BJ (cell line): ENCODE measurements around the gene EIF4A3. TPM values are rescaled to one million over a fixed set of nuclear protein-coding genes. Genes with fewer than 3 reads are reported as not detected.
"Not testable (repeated sequence)": the region's sequence is repeated elsewhere in the genome, so short reads cannot be mapped to it uniquely, and the experiment has no call there.

Experiments used
- CTCF ChIA-PET: fragments of 350-600 bp; formaldehyde crosslinking; extraction: SDS; loops from one replicate; lab custom pipeline; 2021; ENCODE audit warnings: antibody characterized with exemption, inconsistent platforms; lab: Yijun Ruan, JAX
- POLR2A ChIA-PET: fragments of 300-600 bp; sonication (Branson Sonifier 250); formaldehyde crosslinking; extraction: SDS; loops from one replicate; lab custom pipeline; 2021; ENCODE audit warnings: antibody characterized with exemption; lab: Charles Lee
- DNase-seq: peaks from one replicate; pipeline ENCODE4 v3.0.0-alpha.2; 2011; ENCODE audit warnings: low read depth
- H3K27me3 ChIP-seq: 2 replicates; pipeline ENCODE4 v1.6.0; 2011; ENCODE audit warnings: low read length; ENCODE audit not compliant: control insufficient read depth, insufficient read depth
- H3K36me3 ChIP-seq: 2 replicates; pipeline ENCODE4 v1.5.1; 2011; ENCODE audit warnings: low read length; ENCODE audit not compliant: control insufficient read depth, insufficient read depth
- H3K4me3 ChIP-seq: 2 replicates; pipeline ENCODE4 v1.5.1; 2011; ENCODE audit warnings: low read depth, mild to moderate bottlenecking, control low read depth, low read length
- CTCF ChIP-seq: IDR thresholded peaks from 2 replicates; pipeline ENCODE4 v1.5.1; 2011; ENCODE audit warnings: low read depth, mild to moderate bottlenecking, control low read depth, inconsistent platforms, low read length, moderate library complexity; ENCODE audit not compliant: insufficient read depth
- polyA plus RNA-seq: library from polyadenylated mRNA; depleted of rRNA; stranded (reverse); fragments of >200 nt; gene quantifications from 2 replicates; pipeline ENCODE4 v1.2.3, GENCODE V29; 2011

Gene EIF4A3
- polyA plus RNA-seq, 1 experiment: 89.4 TPM

GRCh38 chr17:80095038-80095843, 51.7 kb downstream of the EIF4A3 start:
- Histone ChIP-seq H3K4me3 (no peak overlapping the region), H3K36me3 (no peaks in the 10 kb centered on the region), H3K27me3 (no peaks in the 10 kb centered on the region)
- no peak for TF ChIP-seq CTCF
- POLR2A ChIA-PET: no interaction called here
- DNase-seq: no peak
- CTCF ChIA-PET: interaction anchor here (4.9 kb wide), 1 partner anchor 12 kb away, joined by 28 read pairs; no protein-coding TSS in a partner anchor

DNA sequence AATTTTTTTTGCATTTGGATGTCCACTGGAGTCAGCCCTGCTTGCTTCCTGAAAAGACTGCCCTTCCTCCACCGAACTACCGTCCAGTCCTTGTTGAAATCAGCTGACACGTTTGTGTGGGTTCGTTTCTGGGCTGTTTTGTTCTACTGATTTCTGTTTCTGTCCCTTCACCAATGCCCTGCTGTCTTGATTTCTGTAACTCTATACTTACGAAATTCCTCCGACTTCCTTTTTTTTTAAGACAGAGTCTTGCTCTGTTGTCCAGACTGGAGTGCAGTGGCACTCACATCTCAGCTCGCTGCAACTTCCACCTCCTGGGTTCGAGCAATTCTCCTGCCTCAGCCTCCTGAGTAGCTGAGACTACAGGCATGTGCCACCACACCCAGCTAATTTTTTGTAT, 54.0 kb downstream of the EIF4A3 start:
- ChIA-PET CTCF (interaction anchor here (0.9 to 4.9 kb wide), 3 partner anchors 8 to 44 kb away, joined by 4 to 28 read pairs (median 11); partner anchors contain the start of gene GAA), POLR2A (no interaction called here)
- no peak for TF ChIP-seq CTCF
- Histone ChIP-seq H3K36me3 (no peaks in the 10 kb centered on the region), H3K4me3 (no peak overlapping the region), H3K27me3 (no peaks in the 10 kb centered on the region)
- no peak for DNase-seq

DNA sequence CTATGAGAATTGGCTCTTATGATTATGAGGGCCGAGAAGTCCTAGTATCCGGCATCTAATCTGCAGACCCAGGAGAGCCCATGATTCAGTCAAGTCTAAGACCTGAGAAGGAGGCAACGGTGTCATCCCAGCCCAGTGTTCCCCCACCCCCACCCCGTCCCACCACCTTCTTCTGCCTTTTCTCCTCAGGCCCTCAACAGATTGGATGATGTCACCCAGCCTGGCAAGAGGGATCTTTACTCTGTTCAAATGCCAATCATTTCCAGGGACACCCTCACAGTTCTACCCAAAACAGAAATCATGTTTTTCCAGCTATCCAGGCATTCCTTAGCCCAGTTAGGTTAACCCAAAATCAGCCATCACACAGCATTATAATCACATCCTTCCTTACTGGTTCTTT, 55.6 kb downstream of the EIF4A3 start:
- TF ChIP-seq CTCF: no peak
- H3K4me3 ChIP-seq: no peak overlapping the region
- ChIA-PET POLR2A (no interaction called here), CTCF (interaction anchor here (0.8 to 4.9 kb wide), 4 partner anchors 9 to 10 kb away, joined by 3 to 28 read pairs (median 7); partner anchors contain the start of gene GAA)
- H3K36me3 ChIP-seq: no peaks in the 10 kb centered on the region
- no peak for DNase-seq
- H3K27me3 ChIP-seq: no peaks in the 10 kb centered on the region; the same call in 1 of the 2 replicates

DNA sequence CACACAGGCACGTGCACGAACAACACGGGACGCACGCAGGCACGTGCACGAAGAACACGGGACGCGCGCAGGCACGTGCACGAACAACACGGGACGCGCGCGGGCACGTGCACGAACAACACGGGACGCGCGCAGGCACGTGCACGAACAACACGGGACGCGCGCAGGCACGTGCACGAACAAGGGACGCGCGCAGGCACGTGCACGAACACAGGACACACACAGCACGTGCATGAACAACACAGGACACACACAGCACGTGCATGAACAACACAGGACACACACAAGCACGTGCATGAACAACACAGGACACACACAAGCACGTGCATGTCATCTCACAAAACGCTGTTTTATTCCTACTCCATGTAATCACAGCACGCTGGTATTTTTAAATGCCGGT, 56.8 kb downstream of the EIF4A3 start:
- POLR2A ChIA-PET, H3K27me3 ChIP-seq, H3K36me3 ChIP-seq, DNase-seq, H3K4me3 ChIP-seq: not testable (repeated sequence)
- CTCF ChIA-PET: interaction anchor here (1.2 kb wide), 1 partner anchor 11 kb away, joined by 3 read pairs; the partner anchor contains the start of gene GAA

DNA sequence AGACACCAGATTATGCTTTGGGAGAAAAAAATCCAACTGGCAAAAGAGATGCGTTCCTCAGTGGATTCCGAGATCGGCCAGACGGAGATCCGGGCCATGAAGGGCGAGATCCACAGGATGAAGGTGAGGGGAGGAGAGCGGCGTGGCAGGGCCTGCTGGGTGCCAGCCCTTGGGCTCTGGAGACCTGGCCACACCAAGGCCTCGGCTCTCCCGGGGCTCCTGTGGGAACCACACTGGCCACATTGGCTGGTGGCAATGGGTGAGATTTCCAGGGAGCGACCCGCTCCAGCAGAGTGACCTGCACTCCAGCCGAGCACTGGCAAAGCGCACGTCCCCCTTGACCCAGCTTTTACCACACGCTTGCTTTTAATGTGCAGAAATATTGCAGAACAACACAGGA, 57.2 kb downstream of the EIF4A3 start:
- TF ChIP-seq CTCF: no peak
- ChIA-PET CTCF (interaction anchor here (0.6 to 1.9 kb wide), 2 partner anchors 12 to 261 kb away, joined by 3 to 13 read pairs; partner anchors contain the start of gene GAA), POLR2A (no interaction called here)
- no peak overlapping the region for H3K4me3 ChIP-seq
- no peak for DNase-seq
- no peaks in the 10 kb centered on the region; the same call in 1 of the 2 replicates for H3K27me3 ChIP-seq
- no peaks in the 10 kb centered on the region for H3K36me3 ChIP-seq
